PC-3 (cell line): ENCODE results near the gene CDC25B.

ENCODE experiments used
- CTCF ChIP-seq: fragments of 300-600 bp; sonication (generic); conservative IDR thresholded peaks from 2 replicates; pipeline ENCODE4 v1.5.1; 2017; ENCODE audit warnings: antibody characterized with exemption, low read depth, mild to moderate bottlenecking, low read length
- EZH2 ChIP-seq: fragments of 300-600 bp; sonication (generic); IDR thresholded peaks from one replicate; pipeline ENCODE4 v1.6.1; 2017; ENCODE audit warnings: antibody characterized with exemption, mild to moderate bottlenecking, low read length; ENCODE audit not compliant: unreplicated experiment
- EZH2phosphoT487 ChIP-seq: fragments of 300-600 bp; sonication (generic); IDR thresholded peaks from 2 replicates; pipeline ENCODE4 v1.6.1; 2018; ENCODE audit warnings: mild to moderate bottlenecking, antibody characterized with exemption, low read length, borderline replicate concordance

GRCh38 chr20:3814928-3815495 is 18.9 kb downstream of the CDC25B start:
- TF ChIP-seq EZH2 (no peak), CTCF (no peak), EZH2phosphoT487 (no peak)
